HAP-1 (cell line): ENCODE results near the gene HPF1.
"Not testable (repeated sequence)": the region's sequence is repeated elsewhere in the genome, so short reads cannot be mapped to it uniquely, and the experiment has no call there.

ENCODE experiments used
- DNase-seq, 2 experiments: peaks; one replicate each; pipeline ENCODE4 v3.0.0-alpha.2; 2016 to 2020; ENCODE audit warnings: low spot score in 2 of 2
- H3K27me3 ChIP-seq: fragments of 250-450 bp; sonication (Bioruptor Pico); 2 replicates; pipeline ENCODE4 v1.5.1; 2020; ENCODE audit warnings: low read depth, mild to moderate bottlenecking, moderate library complexity
- H3K36me3 ChIP-seq: fragments of 250-450 bp; sonication (Bioruptor Pico); replicated peaks from 2 replicates; pipeline ENCODE4 v1.5.1; 2020; ENCODE audit warnings: mild to moderate bottlenecking
- H3K4me1 ChIP-seq: fragments of 250-450 bp; sonication (Bioruptor Pico); 2 replicates; pipeline ENCODE4 v1.5.1; 2020; ENCODE audit warnings: mild to moderate bottlenecking
- H3K4me3 ChIP-seq: fragments of 250-450 bp; sonication (Bioruptor Pico); 2 replicates; pipeline ENCODE4 v1.5.1; 2020; ENCODE audit warnings: mild to moderate bottlenecking, moderate library complexity
- H3K9me3 ChIP-seq: fragments of 250-450 bp; sonication (Bioruptor Pico); 2 replicates; pipeline ENCODE4 v1.5.1; 2020; ENCODE audit warnings: mild to moderate bottlenecking, moderate library complexity
- in situ Hi-C: fragments of 300-500 bp; cut with MboI; formaldehyde crosslinking; loops from 3 replicates; pipeline ENCODE4 v1.14.3; 2020; ENCODE audit warnings: low sequenced_read_pairs, inconsistent platforms, mixed read lengths

The HPF1 gene

GRCh38 chr4:169768385-169768784, 10.6 kb upstream of the HPF1 start:
- no peaks in the 10 kb centered on the region for H3K27me3 ChIP-seq
- no peaks in the 10 kb centered on the region for H3K36me3 ChIP-seq
- in situ Hi-C loops, result no loop called here
- no peaks in the 10 kb centered on the region for H3K4me1 ChIP-seq
- no peak for DNase-seq
- H3K4me3 ChIP-seq, result no peak overlapping the region
- no peaks in the 10 kb centered on the region for H3K9me3 ChIP-seq

- DNase-seq, result no peak
- no peak overlapping the region for H3K4me3 ChIP-seq
- H3K27me3 ChIP-seq, result no peaks in the 10 kb centered on the region
- H3K4me1 ChIP-seq, result peaks cover 7% of the 10 kb centered on the region; the same call in 1 of the 2 replicates
- no peaks in the 10 kb centered on the region for H3K9me3 ChIP-seq
- H3K36me3 ChIP-seq, result no peaks in the 10 kb centered on the region
- in situ Hi-C loops, result no loop called here
These were observed 9.0 kb upstream of the HPF1 start for GRCh38 chr4:169766741-169767140.

DNA sequence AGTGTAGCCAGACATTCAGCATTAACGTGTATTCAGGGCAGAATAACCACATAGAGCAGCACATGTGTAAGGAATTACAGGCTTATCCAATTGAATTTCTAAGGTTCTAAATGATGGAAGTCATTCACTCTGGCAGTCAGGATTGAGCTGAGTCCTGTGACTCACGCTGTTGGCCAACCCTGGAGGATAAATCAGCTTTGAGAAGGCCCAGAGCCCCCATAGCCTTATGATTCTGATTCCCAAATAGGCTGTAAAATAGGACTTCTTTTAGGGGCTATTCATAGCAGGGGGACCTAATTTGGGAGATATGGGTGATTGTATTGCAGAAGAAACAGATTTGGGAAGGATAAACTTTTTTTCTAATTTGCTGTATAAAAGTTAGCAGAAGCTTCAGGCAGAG, 8.1 kb upstream of the HPF1 start:
- Histone ChIP-seq H3K27me3 (no peaks in the 10 kb centered on the region), H3K4me1 (peaks cover 7% of the 10 kb centered on the region; the same call in 1 of the 2 replicates), H3K4me3 (no peak overlapping the region), H3K36me3 (no peaks in the 10 kb centered on the region), H3K9me3 (no peaks in the 10 kb centered on the region)
- in situ Hi-C loops, result no loop called here
- DNase-seq, result no peak

- Histone ChIP-seq H3K27me3 (no peaks in the 10 kb centered on the region), H3K36me3 (no peaks in the 10 kb centered on the region), H3K4me3 (no peak overlapping the region), H3K4me1 (peaks cover 9% of the 10 kb centered on the region; the same call in 1 of the 2 replicates), H3K9me3 (no peaks in the 10 kb centered on the region)
- in situ Hi-C loops, result no loop called here
- no peak for DNase-seq
These were observed 4.1 kb upstream of the HPF1 start for GRCh38 chr4:169761846-169762245.

- no peak for DNase-seq
- peaks cover 22% of the 10 kb centered on the region for H3K4me1 ChIP-seq
- in situ Hi-C loops, result no loop called here
- H3K9me3 ChIP-seq, result no peaks in the 10 kb centered on the region
- no peak overlapping the region for H3K4me3 ChIP-seq
- no peaks in the 10 kb centered on the region for H3K27me3 ChIP-seq
- H3K36me3 ChIP-seq, result no peaks in the 10 kb centered on the region; the same call in 1 of the 2 replicates
These were observed 738 bp upstream of the HPF1 start for GRCh38 chr4:169758401-169758962.

- no peaks in the 10 kb centered on the region; the same call in 1 of the 2 replicates for H3K36me3 ChIP-seq
- no peaks in the 10 kb centered on the region for H3K9me3 ChIP-seq
- DNase-seq, result peak; percentile 16 to 24
- in situ Hi-C loops, result no loop called here
- H3K4me1 ChIP-seq, result peaks cover 14% of the 10 kb centered on the region
- no peaks in the 10 kb centered on the region for H3K27me3 ChIP-seq
- peak overlapping the region; percentile 79 for H3K4me3 ChIP-seq
These were observed 671 bp downstream of the HPF1 start for GRCh38 chr4:169756971-169757574.

DNA sequence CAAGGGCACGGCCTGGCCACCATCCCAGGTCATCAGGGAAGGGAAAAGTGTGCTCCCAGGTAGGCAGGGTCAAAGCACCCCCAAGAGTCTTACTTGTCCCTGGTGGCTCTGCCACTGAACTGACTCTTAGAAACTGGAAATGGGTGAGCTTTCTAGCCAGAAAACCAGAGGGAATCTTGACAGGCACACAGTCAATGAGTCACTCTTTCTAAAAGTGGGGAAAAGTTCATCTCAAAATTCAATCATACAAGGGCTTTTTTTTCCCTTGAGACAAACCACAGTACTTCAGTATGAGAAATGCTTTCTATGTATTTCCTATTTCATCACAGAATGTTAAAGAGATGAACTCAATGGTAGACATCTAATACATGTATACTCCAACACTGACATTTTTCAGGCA, 12.5 kb downstream of the HPF1 start:
- Histone ChIP-seq H3K4me3 (no peak overlapping the region), H3K27me3 (no peaks in the 10 kb centered on the region), H3K9me3 (no peaks in the 10 kb centered on the region), H3K36me3 (peaks cover 4% of the 10 kb centered on the region), H3K4me1 (no peaks in the 10 kb centered on the region)
- no peak for DNase-seq
- in situ Hi-C loops, result no loop called here

DNA sequence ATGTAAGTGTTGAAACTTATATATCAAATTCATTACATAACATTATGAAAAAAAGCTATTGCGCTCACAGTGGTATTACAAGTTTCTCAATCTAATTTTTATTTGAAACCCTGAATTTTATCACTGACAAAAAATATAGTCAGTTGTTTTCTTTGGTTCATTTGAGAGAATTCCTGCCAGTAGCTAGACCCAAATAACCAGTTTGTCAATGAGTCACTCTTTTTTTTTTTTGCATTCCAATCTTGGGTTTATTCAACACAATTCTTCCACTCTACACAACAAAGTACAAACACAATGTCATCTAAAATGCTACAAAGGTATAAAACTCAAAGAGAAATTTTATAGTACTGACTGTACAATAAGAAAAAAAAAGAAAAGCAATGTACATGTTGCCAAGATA, 13.1 kb downstream of the HPF1 start:
- no peaks in the 10 kb centered on the region for H3K4me1 ChIP-seq
- in situ Hi-C loops, result no loop called here
- H3K4me3 ChIP-seq, result no peak overlapping the region
- DNase-seq, result no peak
- H3K36me3 ChIP-seq, result no peaks in the 10 kb centered on the region
- H3K9me3 ChIP-seq, result no peaks in the 10 kb centered on the region
- no peaks in the 10 kb centered on the region for H3K27me3 ChIP-seq

DNA sequence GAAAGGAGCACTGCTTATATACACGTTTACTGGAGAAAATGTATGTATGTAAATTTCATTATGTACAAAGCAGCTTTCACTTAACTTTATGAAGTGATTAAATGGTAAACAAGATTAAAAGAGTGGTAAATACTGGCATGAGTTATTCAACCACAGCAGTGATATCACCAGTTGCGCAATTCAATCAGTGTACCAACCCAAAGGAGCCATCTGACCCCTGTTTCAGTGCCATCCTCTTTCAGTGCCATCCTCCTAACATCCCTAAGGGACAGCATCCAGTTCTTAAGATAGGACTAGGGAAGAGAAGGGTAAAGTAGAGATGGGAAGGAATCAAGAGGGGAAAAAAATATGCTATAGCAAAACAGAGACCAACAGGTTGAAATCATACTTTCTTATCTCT, 16.2 kb downstream of the HPF1 start:
- Histone ChIP-seq H3K27me3 (no peaks in the 10 kb centered on the region), H3K9me3 (no peaks in the 10 kb centered on the region), H3K4me3 (no peak overlapping the region), H3K4me1 (no peaks in the 10 kb centered on the region), H3K36me3 (no peaks in the 10 kb centered on the region)
- in situ Hi-C loops, result no loop called here
- DNase-seq, result no peak

DNA sequence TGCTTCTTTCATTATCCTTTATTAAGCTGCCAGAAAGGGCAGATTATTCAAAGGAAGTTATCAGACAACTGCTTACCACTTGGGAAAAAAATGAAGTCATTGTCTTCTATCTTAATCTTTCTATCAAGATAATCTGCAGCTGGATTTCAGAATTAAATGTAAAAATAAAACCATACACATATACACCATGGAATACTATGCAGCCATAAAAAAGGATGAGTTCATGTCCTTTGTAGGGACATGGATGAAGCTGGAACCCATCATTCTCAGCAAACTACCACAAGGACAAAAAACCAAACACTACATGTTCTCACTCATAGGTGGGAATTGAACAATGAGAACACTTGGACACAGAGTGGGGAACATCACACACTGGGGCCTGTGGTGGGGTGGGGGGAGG, 19.1 kb downstream of the HPF1 start:
- DNase-seq, result not testable (repeated sequence)

GRCh38 chr4:169730564-169730963, 27.2 kb downstream of the HPF1 start:
- no peak overlapping the region for H3K4me3 ChIP-seq
- no peak for DNase-seq
- no peaks in the 10 kb centered on the region for H3K27me3 ChIP-seq
- peaks cover 8% of the 10 kb centered on the region for H3K36me3 ChIP-seq
- peaks cover 10% of the 10 kb centered on the region for H3K4me1 ChIP-seq
- in situ Hi-C loops, result loop anchor here (10.0 kb wide), 1 partner anchor 116 kb away; the partner anchor contains the start of gene NEK1
- H3K9me3 ChIP-seq, result no peaks in the 10 kb centered on the region

More for the DNA sequence above, 19.1 kb downstream of the HPF1 start:
- not testable (repeated sequence) for H3K27me3 ChIP-seq, H3K36me3 ChIP-seq, H3K4me1 ChIP-seq, H3K4me3 ChIP-seq, H3K9me3 ChIP-seq
- in situ Hi-C loops, result loop anchor here (10.0 kb wide), 1 partner anchor 124 kb away; the partner anchor contains the start of gene NEK1

DNA sequence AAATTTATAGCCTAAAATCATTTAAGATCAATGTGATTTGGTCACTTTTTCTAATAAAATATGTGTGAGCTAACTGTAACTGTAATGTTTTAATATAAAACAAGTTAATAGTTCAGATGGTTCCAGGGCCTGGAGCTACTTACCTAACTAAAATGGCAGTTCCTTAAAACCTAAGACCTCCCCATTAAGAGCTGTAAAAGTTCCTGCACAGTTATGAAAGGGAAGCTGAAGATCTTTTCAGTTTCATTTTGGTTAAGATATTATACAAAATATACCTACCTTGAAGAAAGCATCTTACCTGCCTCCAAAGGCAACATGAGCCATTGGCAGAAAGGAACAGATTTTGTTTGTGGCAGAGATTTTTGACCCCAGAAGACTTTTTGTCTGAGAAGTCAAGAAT, 30.1 kb downstream of the HPF1 start:
- H3K36me3 ChIP-seq, result peaks cover 8% of the 10 kb centered on the region

DNA sequence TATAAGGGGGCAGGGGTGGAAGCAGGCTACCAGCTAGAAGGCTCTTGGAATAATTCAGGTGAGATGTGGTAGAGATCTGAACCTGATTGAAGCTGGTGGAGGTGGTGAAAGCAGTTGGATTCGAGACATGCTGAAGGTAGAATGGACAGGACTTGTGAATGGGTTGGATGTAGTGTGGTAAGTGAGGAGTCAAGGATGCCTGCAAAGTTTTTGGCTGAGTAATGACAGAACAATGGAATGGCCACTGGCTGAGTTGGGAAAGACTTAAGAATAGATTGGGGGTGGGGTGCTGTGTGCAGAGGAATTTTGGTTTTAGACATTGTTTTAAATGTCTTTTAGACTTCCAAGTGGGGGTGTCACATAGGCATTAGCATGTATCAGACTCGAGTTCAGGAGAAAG, 33.5 kb downstream of the HPF1 start:
- H3K36me3 ChIP-seq, result no peaks in the 10 kb centered on the region; the same call in none of the 2 replicates
- peaks cover 4% of the 10 kb centered on the region for H3K4me1 ChIP-seq
- in situ Hi-C loops, result no loop called here
- H3K9me3 ChIP-seq, result no peaks in the 10 kb centered on the region
- no peak overlapping the region for H3K4me3 ChIP-seq
- H3K27me3 ChIP-seq, result no peaks in the 10 kb centered on the region
- no peak for DNase-seq

More for the DNA sequence above, 30.1 kb downstream of the HPF1 start:
- Histone ChIP-seq H3K9me3 (no peaks in the 10 kb centered on the region), H3K4me1 (peaks cover 10% of the 10 kb centered on the region), H3K4me3 (no peak overlapping the region), H3K27me3 (no peaks in the 10 kb centered on the region)
- DNase-seq, result no peak
- in situ Hi-C loops, result no loop called here

DNA sequence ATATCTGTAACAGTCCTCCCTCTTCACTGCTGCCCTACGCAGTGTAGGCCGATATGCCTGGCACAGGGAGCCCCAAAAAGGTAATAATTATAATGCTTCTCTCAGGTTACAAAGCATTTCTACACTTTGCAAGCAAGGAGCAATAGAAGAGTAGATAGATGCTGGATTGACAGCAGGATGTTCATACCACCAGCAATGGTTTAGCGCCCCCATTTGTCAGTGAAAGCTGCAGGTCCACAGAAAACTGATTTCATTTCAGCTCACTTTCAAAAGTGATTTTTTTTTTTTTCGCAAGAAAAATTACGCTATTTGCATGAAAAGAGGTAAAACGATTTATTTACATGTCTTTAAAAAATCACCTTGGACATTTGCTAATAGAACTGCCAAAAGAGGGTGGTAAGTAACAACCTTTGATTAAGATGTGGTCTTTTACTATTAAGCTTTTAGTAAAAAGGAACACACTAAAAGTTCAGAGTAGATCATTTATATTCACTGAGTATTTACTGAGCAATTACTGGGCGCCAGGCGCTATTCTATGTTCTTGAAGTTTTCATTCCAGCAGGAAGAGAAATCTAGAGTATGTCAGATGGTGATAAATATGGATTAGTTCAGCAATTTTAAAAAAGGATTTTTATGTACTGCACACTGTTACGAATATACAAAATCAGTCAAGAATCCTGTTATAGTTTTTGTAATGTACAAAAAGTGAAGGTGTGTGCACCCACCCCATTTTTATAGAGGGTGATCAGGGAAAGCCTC, 34.4 kb downstream of the HPF1 start:
- Histone ChIP-seq H3K36me3 (no peaks in the 10 kb centered on the region; the same call in none of the 2 replicates), H3K9me3 (no peaks in the 10 kb centered on the region), H3K4me3 (no peak overlapping the region), H3K27me3 (no peaks in the 10 kb centered on the region), H3K4me1 (peaks cover 4% of the 10 kb centered on the region)
- peak in 1 of 2 experiments; percentile 19 for DNase-seq
- in situ Hi-C loops, result no loop called here
